Activated CD8-positive, alpha-beta memory T cell treated with anti-CD3 and anti-CD28 coated beads for 36 hours (primary cell): ENCODE results near the gene LOXL1. TPM values are rescaled to one million over a fixed set of nuclear protein-coding genes. Genes with fewer than 3 reads are reported as not detected.

Source experiments
- CTCF ChIA-PET: fragments of 350-600 bp; sonication (Branson Sonifier 250); formaldehyde crosslinking; loops from one replicate; lab custom pipeline; 2021; ENCODE audit warnings: antibody characterized with exemption; lab: Charles Lee
- POLR2A ChIA-PET: fragments of 350-600 bp; sonication (Branson Sonifier 250); formaldehyde crosslinking; loops from one replicate; lab custom pipeline; 2021; ENCODE audit warnings: antibody characterized with exemption; lab: Charles Lee
- total RNA-seq, 2 experiments: library from RNA; stranded (reverse); gene quantifications; one replicate each; pipeline ENCODE4 v1.2.3, GENCODE V29; 2021

The LOXL1 gene
- total RNA-seq, 2 experiments from 2014 or later, result 1.4 to 1.7 TPM

GRCh38 chr15:73946046-73946721 is 19.9 kb downstream of the LOXL1 start:
- CTCF ChIA-PET, result interaction anchor here (0.6 to 1.0 kb wide), 2 partner anchors 18 to 51 kb away, joined by 3 read pairs; no protein-coding TSS in a partner anchor
- POLR2A ChIA-PET, result no interaction called here

GRCh38 chr15:73946795-73947370 is 20.6 kb downstream of the LOXL1 start:
- ChIA-PET POLR2A (no interaction called here), CTCF (interaction anchor here (0.6 to 1.0 kb wide), 2 partner anchors 18 to 52 kb away, joined by 3 read pairs; no protein-coding TSS in a partner anchor)

- ChIA-PET POLR2A (no interaction called here), CTCF (no interaction called here)
Observed at GRCh38 chr15:73947651-73948050, 21.4 kb downstream of the LOXL1 start.

- CTCF ChIA-PET, result interaction anchor here (0.9 to 1.8 kb wide), 3 partner anchors 17 to 24 kb away, joined by 3 to 9 read pairs (median 4); no protein-coding TSS in a partner anchor
- POLR2A ChIA-PET, result no interaction called here
Observed at GRCh38 chr15:73948396-73948795, 22.1 kb downstream of the LOXL1 start.

- POLR2A ChIA-PET, result no interaction called here
- CTCF ChIA-PET, result interaction anchor here (0.9 to 1.8 kb wide), 3 partner anchors 16 to 24 kb away, joined by 3 to 9 read pairs (median 4); no protein-coding TSS in a partner anchor
Observed at GRCh38 chr15:73948982-73949381, 22.7 kb downstream of the LOXL1 start.

GRCh38 chr15:73949496-73949895 is 23.2 kb downstream of the LOXL1 start:
- ChIA-PET CTCF (interaction anchor here (1.0 to 1.8 kb wide), 2 partner anchors 16 to 23 kb away, joined by 3 to 9 read pairs; no protein-coding TSS in a partner anchor), POLR2A (no interaction called here)

- ChIA-PET CTCF (interaction anchor here (0.5 to 1.8 kb wide), 7 partner anchors 10 to 26 kb away, joined by 3 to 22 read pairs (median 6); no protein-coding TSS in a partner anchor), POLR2A (no interaction called here)
Observed at GRCh38 chr15:73950479-73950830, 24.2 kb downstream of the LOXL1 start.

- POLR2A ChIA-PET, result no interaction called here
- CTCF ChIA-PET, result interaction anchor here (0.5 to 1.8 kb wide), 7 partner anchors 10 to 26 kb away, joined by 3 to 22 read pairs (median 6); no protein-coding TSS in a partner anchor
Observed at GRCh38 chr15:73950831-73951561, 24.7 kb downstream of the LOXL1 start.

- ChIA-PET POLR2A (no interaction called here), CTCF (interaction anchor here (1.0 to 1.8 kb wide), 6 partner anchors 9 to 27 kb away, joined by 4 to 22 read pairs (median 6); no protein-coding TSS in a partner anchor)
Observed at GRCh38 chr15:73951601-73952000, 25.3 kb downstream of the LOXL1 start.

- ChIA-PET CTCF (interaction anchor here (1.5 to 1.8 kb wide), 2 partner anchors 12 to 13 kb away, joined by 3 to 22 read pairs; no protein-coding TSS in a partner anchor), POLR2A (no interaction called here)
Observed at GRCh38 chr15:73952171-73952912, 26.1 kb downstream of the LOXL1 start.

- POLR2A ChIA-PET, result no interaction called here
- CTCF ChIA-PET, result interaction anchor here (1.1 to 1.5 kb wide), 2 partner anchors 11 to 55 kb away, joined by 3 read pairs; no protein-coding TSS in a partner anchor
Observed at GRCh38 chr15:73952913-73953750, 26.9 kb downstream of the LOXL1 start.

- ChIA-PET POLR2A (no interaction called here), CTCF (interaction anchor here (1.1 kb wide), 1 partner anchor 56 kb away, joined by 3 read pairs; no protein-coding TSS in a partner anchor)
Observed at GRCh38 chr15:73954188-73955145, 28.2 kb downstream of the LOXL1 start.

GRCh38 chr15:73955326-73955725 is 29.1 kb downstream of the LOXL1 start:
- ChIA-PET CTCF (no interaction called here), POLR2A (no interaction called here)

GRCh38 chr15:73955861-73956742 is 29.8 kb downstream of the LOXL1 start:
- ChIA-PET CTCF (interaction anchor here (1.3 kb wide), 2 partner anchors 10 to 23 kb away, joined by 3 to 5 read pairs; no protein-coding TSS in a partner anchor), POLR2A (interaction anchor here (1.1 kb wide), 1 partner anchor 28 kb away, joined by 11 read pairs; no protein-coding TSS in a partner anchor)

- POLR2A ChIA-PET, result interaction anchor here (1.1 kb wide), 1 partner anchor 29 kb away, joined by 11 read pairs; no protein-coding TSS in a partner anchor
- CTCF ChIA-PET, result interaction anchor here (0.9 to 1.3 kb wide), 3 partner anchors 9 to 24 kb away, joined by 3 to 5 read pairs (median 3); no protein-coding TSS in a partner anchor
Observed at GRCh38 chr15:73956743-73957135, 30.5 kb downstream of the LOXL1 start.
